Thyroid gland (tissue), 4 donors: ENCODE results near the gene PALLD. TPM values are rescaled to one million over a fixed set of nuclear protein-coding genes. Genes with fewer than 3 reads are reported as not detected.
A peak's percentile ranks its signal among the peaks of the same experiment; 100 is the strongest.

Source experiments
- DNase-seq, 2 donors: peaks; one replicate each; pipeline ENCODE4 v3.0.0-alpha.2; 2019
- H3K27ac ChIP-seq, 3 donors: fragments of 200-600 bp; sonication (generic); 1 replicate in 2 of 3; 2 replicates in 1 of 3; pipeline ENCODE4 v1.5.1; 2016 to 2019; ENCODE audit warnings: mild to moderate bottlenecking in 1 of 3, moderate library complexity in 1 of 3
- H3K27me3 ChIP-seq: fragments of 200-600 bp; sonication (generic); one replicate; pipeline ENCODE4 v1.5.1; 2019
- H3K36me3 ChIP-seq, 2 donors: fragments of 200-600 bp; sonication (generic); one replicate each; pipeline ENCODE4 v1.5.1; 2016 to 2019
- H3K4me1 ChIP-seq, 2 donors: fragments of 200-600 bp; sonication (generic); one replicate each; pipeline ENCODE4 v1.5.1; 2017 to 2019
- H3K4me3 ChIP-seq, 3 donors: fragments of 200-600 bp; sonication (generic); replicated peaks in 1 of 3; 1 replicate in 2 of 3; 2 replicates in 1 of 3; pipeline ENCODE4 v1.5.1; 2016; ENCODE audit warnings: mild to moderate bottlenecking in 1 of 3
- H3K9me3 ChIP-seq: fragments of 200-600 bp; sonication (generic); one replicate; pipeline ENCODE4 v1.5.1; 2017
- CTCF ChIP-seq, 6 experiments: fragments of 200-600 bp in 3 of 6; fragments of 450-650 bp in 3 of 6; sonication (generic) in 3 of 6; IDR thresholded peaks; one replicate each; pipeline ENCODE4 v1.5.1; 2016 to 2019; ENCODE audit warnings: antibody characterized with exemption in 6 of 6, mild to moderate bottlenecking in 2 of 6, inconsistent platforms in 1 of 6, moderate library complexity in 1 of 6
- POLR2A ChIP-seq, 2 donors: fragments of 450-650 bp; IDR thresholded peaks; one replicate each; pipeline ENCODE4 v1.6.1; 2017; ENCODE audit warnings: antibody characterized with exemption in 2 of 2, mild to moderate bottlenecking in 2 of 2, moderate library complexity in 1 of 2
- WGBS, 2 donors: methylation state at CpG; one replicate each; pipeline ENCODE4 v1.1.5; 2017; 5-methylcytosine and 5-hydroxymethylcytosine counted together
- intact Hi-C: fragments of 100-400 bp; cut with DNase I; formaldehyde crosslinking; loops from one replicate; pipeline ENCODE4 v1.15.1; 2023
- total RNA-seq, 4 donors: library from RNA; depleted of rRNA; stranded (reverse); fragments of >200 nt; gene quantifications; one replicate each; pipeline ENCODE4 v1.2.3, GENCODE V29; 2016

PALLD gene
- total RNA-seq, 4 donors from 2014 or later: 152 to 311 (median 226) TPM

DNA sequence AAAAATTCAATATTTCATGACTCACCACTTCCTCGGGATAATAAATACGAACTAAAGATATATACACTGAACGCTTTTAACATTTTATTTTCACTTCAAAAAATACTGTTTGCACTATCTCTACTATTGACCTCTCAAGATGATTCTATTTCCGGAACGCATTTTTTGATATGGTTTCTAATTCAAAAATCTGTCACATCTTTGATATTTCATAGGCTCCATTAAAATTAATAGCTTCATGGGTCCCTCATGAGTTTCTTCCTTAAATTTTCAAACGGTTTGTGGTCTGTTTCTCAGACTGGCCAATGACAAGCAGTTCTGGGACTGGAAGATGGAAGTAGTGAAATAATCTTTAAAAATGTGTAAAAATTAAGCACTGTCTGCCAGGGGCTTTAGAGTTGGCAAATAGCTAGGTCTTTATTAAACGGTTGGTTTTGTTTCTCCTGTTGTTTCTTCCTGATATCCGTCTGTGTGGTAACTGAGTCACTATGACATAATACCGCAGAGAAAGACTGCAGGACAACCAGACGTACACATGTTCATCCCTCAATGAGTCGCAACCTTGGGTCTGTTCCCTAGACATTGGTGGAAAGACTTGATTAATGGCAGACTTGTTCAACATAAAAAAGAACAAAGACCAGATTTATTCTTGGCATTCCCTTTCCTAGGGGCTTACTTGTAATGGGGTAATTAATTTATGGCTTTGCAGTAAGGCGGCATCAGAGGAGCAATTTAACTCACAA is 133.8 kb downstream of the PALLD start:
- intact Hi-C loops: no loop called here
- no peak for TF ChIP-seq CTCF (IDR thresholded peaks at IDR 0.05)
- TF ChIP-seq POLR2A (IDR thresholded peaks at IDR 0.05): no peak
- Histone ChIP-seq H3K27ac (peak overlapping the region; percentile 84 to 95 (median 88)), H3K9me3 (no peaks in the 10 kb centered on the region), H3K4me3 (peak overlapping the region in 1 of 3 donors; percentile 39), H3K36me3 (no peaks in the 10 kb centered on the region), H3K27me3 (no peaks in the 10 kb centered on the region), H3K4me1 (peaks cover 17 to 21% of the 10 kb centered on the region in 2 donors)
- no peak for DNase-seq
- WGBS, 2 donors: 76 to 81% methylated on average over 12 of the region's 12 CpGs

DNA sequence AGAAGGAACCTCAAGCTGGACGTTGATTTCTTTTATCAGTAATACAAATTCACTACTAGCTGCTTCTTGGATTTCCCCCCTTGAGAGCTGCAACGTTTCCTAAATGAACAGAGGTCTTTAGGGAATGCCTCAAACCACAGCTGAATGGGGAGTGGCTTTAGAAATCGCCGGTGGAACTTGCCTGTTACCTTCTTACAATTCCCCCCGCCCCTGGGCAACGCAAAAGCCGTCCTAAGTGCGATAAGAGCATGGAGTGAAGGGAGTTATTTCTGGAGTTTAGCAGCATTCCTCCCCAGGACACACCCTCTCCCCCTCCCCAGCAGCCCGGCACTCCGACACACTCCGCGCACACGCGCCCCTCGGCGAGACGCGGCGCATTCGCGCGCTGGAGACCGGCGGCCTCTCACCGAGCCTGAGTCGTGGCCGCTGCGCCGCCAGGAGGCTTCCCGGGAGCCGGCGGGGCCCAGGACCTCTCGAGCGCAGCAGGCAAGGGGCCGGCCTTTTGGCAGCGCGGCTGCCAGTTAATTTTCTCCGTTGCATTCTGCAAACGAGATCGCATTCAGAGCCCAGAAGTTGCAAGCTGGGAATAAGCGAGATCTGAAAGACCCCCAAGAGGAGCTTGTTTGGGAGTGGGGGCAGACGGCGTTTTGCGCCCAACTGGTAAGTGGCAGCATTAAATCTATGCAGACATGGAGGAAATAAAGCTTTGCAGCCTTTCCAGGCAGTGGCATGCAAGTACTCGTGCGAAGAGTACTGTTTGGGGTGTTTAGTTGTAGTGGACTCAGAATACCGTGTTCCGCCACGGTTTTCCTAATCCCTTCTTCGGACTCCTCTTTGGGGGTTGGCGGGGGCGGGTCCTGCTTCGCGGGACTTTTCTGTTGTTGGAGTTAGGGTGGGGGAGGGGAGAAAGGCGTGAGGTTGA is 134.7 kb downstream of the PALLD start:
- intact Hi-C loops: no loop called here
- Histone ChIP-seq H3K27me3 (no peaks in the 10 kb centered on the region), H3K9me3 (no peaks in the 10 kb centered on the region), H3K4me3 (peak overlapping the region; percentile 39 to 56 (median 52)), H3K27ac (peak overlapping the region; percentile 84 to 95 (median 88)), H3K36me3 (no peaks in the 10 kb centered on the region), H3K4me1 (peaks cover 25 to 30% of the 10 kb centered on the region in 2 donors)
- DNase-seq: peak; percentile 86 to 88
- TF ChIP-seq CTCF (IDR thresholded peaks at IDR 0.05) (peak in 5 of 6 experiments; percentile 16 to 61 (median 51)), POLR2A (IDR thresholded peaks at IDR 0.05) (peak in 1 of 2 donors; percentile 81)
- 1% methylated on average over 28 to 49 of the region's 55 CpGs for WGBS, 2 donors

DNA sequence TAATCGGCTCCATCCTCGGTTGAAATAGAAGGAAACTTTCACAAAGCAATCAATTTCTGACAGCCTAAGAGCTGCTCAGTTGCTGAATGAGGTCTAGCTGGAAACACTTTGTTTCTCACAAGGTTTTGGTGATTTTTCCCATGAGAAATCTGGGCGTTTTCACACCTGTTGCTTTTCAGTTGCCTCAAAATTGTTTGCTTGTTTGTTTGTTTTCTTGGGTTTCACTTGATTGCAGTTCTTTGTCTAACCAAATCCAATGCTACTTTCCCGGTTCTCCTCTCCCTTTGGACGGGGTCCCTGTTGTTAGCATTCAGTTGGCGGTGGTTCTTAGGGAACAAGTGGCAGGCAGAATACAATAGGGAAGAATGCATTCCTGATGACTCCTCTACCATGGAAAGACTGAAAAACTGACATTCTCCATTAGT is 135.5 kb downstream of the PALLD start:
- peaks cover 33 to 38% of the 10 kb centered on the region in 2 donors for H3K4me1 ChIP-seq
- intact Hi-C loops: no loop called here
- 2 to 3% methylated on average over 6 of the region's 6 CpGs for WGBS, 2 donors
- peak overlapping the region in 2 of 3 donors; percentile 39 to 52 for H3K4me3 ChIP-seq
- H3K27ac ChIP-seq: peak overlapping the region; percentile 84 to 95 (median 88)
- TF ChIP-seq POLR2A (IDR thresholded peaks at IDR 0.05): peak in 1 of 2 donors; percentile 46
- no peak for TF ChIP-seq CTCF (IDR thresholded peaks at IDR 0.05)
- H3K27me3 ChIP-seq: no peaks in the 10 kb centered on the region
- H3K9me3 ChIP-seq: no peaks in the 10 kb centered on the region
- no peaks in the 10 kb centered on the region for H3K36me3 ChIP-seq
- DNase-seq: no peak

DNA sequence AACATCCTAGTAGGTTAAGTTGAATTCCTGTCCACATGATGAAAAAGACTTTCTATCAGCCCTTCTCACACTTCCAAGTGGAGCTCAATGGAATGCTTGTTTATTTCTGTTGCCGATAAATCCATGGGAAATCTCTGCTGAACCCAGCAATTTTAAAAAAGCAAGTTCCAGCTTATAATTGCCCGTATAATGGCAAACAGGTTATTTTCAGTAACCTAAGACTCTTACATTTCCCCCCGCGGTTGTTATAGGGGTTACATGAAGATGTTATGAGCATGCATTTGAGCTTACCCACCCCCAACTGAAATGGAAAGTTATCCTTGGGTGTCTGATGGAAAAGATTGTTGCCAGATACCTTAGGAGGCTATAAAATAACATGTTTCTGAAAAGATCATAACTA is 136.2 kb downstream of the PALLD start:
- 18 to 22% methylated on average over 4 of the region's 4 CpGs for WGBS, 2 donors
- intact Hi-C loops: no loop called here

More for the DNA sequence above, 136.2 kb downstream of the PALLD start:
- Histone ChIP-seq H3K27ac (peak overlapping the region; percentile 84 to 95 (median 88)), H3K9me3 (no peaks in the 10 kb centered on the region), H3K36me3 (no peaks in the 10 kb centered on the region), H3K4me3 (peak overlapping the region in 2 of 3 donors; percentile 39 to 52), H3K27me3 (no peaks in the 10 kb centered on the region), H3K4me1 (peaks cover 38 to 46% of the 10 kb centered on the region in 2 donors)
- no peak for TF ChIP-seq CTCF (IDR thresholded peaks at IDR 0.05)
- TF ChIP-seq POLR2A (IDR thresholded peaks at IDR 0.05): no peak
- DNase-seq: no peak
